Panc1 (cell line): Measurements from ENCODE around the gene SARDH.
"Not testable (repeated sequence)": the region's sequence is repeated elsewhere in the genome, so short reads cannot be mapped to it uniquely, and the experiment has no call there.

ENCODE experiments used
- SIN3A ChIP-seq: IDR thresholded peaks from 2 replicates; pipeline ENCODE4 v1.6.1; 2012; ENCODE audit warnings: low read depth, mild to moderate bottlenecking, low read length, moderate library complexity, borderline replicate concordance; ENCODE audit not compliant: insufficient read depth
- TF ChIP-seq, protein P1 (sequence below): fragments of 450-650 bp; IDR thresholded peaks from 2 replicates; pipeline ENCODE4 v1.5.1; 2017; ENCODE audit warnings: mild to moderate bottlenecking

DNA sequence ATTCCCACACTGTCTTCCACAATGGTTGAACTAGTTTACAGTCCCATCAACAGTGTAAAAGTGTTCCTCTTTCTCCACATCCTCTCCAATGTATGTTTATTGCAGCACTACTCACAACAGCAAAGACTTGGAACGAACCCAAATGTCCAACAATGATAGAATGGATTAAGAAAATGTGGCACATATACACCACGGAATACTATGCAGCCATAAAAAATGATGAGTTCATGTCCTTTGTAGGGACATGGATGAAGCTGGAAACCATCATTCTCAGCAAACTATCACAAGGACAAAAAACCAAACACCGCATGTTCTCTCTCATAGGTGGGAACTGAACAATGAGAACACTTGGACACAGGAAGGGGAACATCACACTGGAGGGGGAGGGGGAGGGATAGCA lies 28.1 kb upstream of the SARDH start:
- TF ChIP-seq, protein P1, sequence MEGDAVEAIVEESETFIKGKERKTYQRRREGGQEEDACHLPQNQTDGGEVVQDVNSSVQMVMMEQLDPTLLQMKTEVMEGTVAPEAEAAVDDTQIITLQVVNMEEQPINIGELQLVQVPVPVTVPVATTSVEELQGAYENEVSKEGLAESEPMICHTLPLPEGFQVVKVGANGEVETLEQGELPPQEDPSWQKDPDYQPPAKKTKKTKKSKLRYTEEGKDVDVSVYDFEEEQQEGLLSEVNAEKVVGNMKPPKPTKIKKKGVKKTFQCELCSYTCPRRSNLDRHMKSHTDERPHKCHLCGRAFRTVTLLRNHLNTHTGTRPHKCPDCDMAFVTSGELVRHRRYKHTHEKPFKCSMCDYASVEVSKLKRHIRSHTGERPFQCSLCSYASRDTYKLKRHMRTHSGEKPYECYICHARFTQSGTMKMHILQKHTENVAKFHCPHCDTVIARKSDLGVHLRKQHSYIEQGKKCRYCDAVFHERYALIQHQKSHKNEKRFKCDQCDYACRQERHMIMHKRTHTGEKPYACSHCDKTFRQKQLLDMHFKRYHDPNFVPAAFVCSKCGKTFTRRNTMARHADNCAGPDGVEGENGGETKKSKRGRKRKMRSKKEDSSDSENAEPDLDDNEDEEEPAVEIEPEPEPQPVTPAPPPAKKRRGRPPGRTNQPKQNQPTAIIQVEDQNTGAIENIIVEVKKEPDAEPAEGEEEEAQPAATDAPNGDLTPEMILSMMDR = not testable (repeated sequence)
- TF ChIP-seq SIN3A = not testable (repeated sequence)
